Cardiac ventricle fibroblast (primary cell): Measurements from ENCODE around the gene SNAPC3. TPM values are rescaled to one million over a fixed set of nuclear protein-coding genes. Genes with fewer than 3 reads are reported as not detected.

Source experiments
- total RNA-seq: library from RNA; depleted of rRNA; stranded (reverse); fragments of >200 nt; gene quantifications from 2 replicates; pipeline ENCODE4 v1.2.3, GENCODE V29; 2015

Gene SNAPC3
- 18.4 and 28.6 TPM in 2 replicates for total RNA-seq

DNA sequence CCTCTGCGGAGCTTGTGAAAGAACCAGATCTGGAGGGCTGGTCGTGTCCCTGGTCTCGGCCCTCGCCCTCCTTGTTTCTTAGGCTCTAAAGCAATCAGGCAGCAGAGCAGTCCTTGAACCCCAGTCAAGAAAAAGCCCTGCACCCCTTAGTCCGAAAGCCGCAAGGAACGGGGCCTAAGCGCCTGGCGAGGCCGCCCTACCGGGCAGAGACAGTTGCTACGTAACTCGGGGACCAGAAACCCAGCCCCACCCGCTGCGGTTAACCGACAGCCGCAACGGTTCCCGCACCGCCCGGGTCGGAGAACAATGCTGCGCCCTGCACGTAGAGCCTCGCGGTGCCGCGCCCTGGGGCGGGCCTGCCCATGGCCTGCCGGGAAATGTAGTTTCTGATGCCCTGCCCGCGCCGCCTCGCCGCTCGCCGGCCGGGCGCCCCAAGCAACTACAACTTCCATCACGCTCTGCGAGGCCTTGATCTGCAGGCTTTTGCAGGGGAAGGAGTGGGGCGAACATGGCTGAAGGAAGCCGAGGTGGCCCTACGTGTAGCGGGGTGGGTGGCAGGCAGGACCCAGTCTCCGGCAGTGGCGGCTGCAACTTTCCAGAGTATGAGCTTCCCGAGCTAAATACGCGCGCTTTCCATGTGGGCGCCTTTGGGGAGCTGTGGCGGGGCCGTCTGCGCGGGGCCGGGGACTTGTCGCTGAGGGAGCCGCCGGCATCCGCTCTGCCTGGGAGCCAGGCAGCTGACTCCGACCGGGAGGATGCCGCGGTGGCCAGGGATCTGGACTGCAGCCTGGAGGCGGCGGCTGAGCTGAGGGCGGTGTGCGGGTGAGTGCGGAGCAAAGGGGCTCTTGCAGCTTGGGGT is at the start of gene SNAPC3:
Gene SNAPC3, plus strand, starts transcription at position 505 of the 859 bp plus-strand sequence. Its CDS starts 4 bp downstream, at position 509.

DNA sequence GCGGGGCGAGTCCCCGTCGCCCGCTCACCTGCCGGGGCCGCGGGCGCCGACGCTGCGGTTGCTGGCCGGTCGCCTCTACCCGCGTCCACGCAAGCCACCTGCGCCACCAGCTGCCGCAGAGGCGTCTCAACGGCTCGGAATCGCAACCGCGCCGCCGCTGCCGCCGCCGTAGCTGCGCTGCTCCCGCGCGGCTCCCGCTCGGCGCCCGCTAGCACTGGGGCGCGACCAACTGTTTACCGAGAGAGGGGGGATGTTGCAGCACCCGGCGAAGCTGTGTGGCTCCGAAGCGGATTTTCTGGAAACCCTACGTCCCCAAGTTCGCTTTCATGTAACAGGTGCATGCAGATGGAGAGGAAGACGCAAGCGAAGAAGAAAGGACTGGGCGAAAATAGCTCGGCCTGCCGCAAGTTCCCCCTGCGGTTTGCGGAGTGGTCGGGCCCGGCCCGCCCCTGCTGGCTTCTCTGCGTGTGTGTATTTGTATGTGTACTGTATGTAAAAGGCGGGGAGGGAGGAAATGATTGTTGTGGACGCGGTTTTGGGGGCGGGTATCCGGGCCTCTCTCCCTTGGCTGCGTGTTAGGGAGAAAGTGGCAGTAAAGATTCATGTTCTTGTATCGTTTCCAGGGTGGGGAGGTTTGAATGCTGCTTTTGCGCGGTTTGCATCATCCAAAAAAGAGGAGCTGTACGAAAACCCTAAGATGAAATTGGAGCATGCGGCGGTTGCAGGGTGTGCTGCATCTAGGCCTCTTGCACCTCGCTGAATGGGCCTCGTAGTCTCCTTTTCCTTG is 88.3 kb downstream of the SNAPC3 start, which contains the start of gene PSIP1:
Gene PSIP1, minus strand, starts transcription at position 182 of the 787 bp plus-strand sequence. CDS start 782 bp downstream, outside the sequence.

Other genes starting within 250 kb of the SNAPC3 start
- 3.8 and 6.4 TPM in 2 replicates for gene TTC39B, start 115.7 kb upstream of the SNAPC3 start, total RNA-seq
- 29.0 and 29.8 TPM in 2 replicates for gene PSIP1, start 88.1 kb downstream of the SNAPC3 start, total RNA-seq
- 1.7 and 2.0 TPM in 2 replicates for gene CCDC171, start 130.2 kb downstream of the SNAPC3 start, total RNA-seq